Mesendoderm (in vitro differentiated cells): ENCODE measurements around the gene HIF3A.

Source experiments
- DNase-seq: peaks from one replicate; pipeline ENCODE4 v3.0.0; 2013
- H2AK5ac ChIP-seq: 2 replicates; pipeline ENCODE4 v1.6.1; 2013; ENCODE audit warnings: low read length, inconsistent platforms
- H2BK120ac ChIP-seq: 2 replicates; pipeline ENCODE4 v1.6.1; 2013; ENCODE audit warnings: low read depth, mild to moderate bottlenecking, low read length, moderate library complexity, mixed read lengths
- H2BK15ac ChIP-seq: replicated peaks from 2 replicates; pipeline ENCODE4 v1.6.1; 2013; ENCODE audit warnings: low read depth, mild to moderate bottlenecking, moderate library complexity
- H2BK5ac ChIP-seq: 2 replicates; pipeline ENCODE4 v1.6.1; 2013; ENCODE audit warnings: low read length, inconsistent platforms
- H3K18ac ChIP-seq: 2 replicates; pipeline ENCODE4 v1.6.1; 2013; ENCODE audit warnings: mild to moderate bottlenecking, low read length, mixed read lengths
- H3K23ac ChIP-seq: one replicate; pipeline ENCODE4 v1.6.1; 2013; ENCODE audit warnings: low read length
- H3K27ac ChIP-seq: 2 replicates; pipeline ENCODE4 v1.5.1; 2013; ENCODE audit warnings: low read depth, mild to moderate bottlenecking, inconsistent platforms, low read length, moderate library complexity
- H3K27me3 ChIP-seq: 2 replicates; pipeline ENCODE4 v1.6.1; 2013; ENCODE audit warnings: low read length, control low read depth, mild to moderate bottlenecking, inconsistent platforms; ENCODE audit not compliant: insufficient read depth, poor library complexity
- H3K36me3 ChIP-seq: 2 replicates; pipeline ENCODE4 v1.6.1; 2013; ENCODE audit warnings: low read length, inconsistent platforms; ENCODE audit not compliant: control insufficient read depth, insufficient read depth
- H3K4ac ChIP-seq: one replicate; pipeline ENCODE4 v1.6.1; 2013; ENCODE audit warnings: low read depth, mild to moderate bottlenecking, low read length, moderate library complexity
- H3K4me1 ChIP-seq: 2 replicates; pipeline ENCODE4 v1.6.1; 2013; ENCODE audit warnings: low read depth, low read length, inconsistent platforms; ENCODE audit not compliant: control insufficient read depth
- H3K4me2 ChIP-seq: 2 replicates; pipeline ENCODE4 v1.6.1; 2013; ENCODE audit warnings: low read length
- H3K4me3 ChIP-seq: 2 replicates; pipeline ENCODE4 v1.5.1; 2013; ENCODE audit warnings: mild to moderate bottlenecking, low read length
- H3K56ac ChIP-seq: one replicate; pipeline ENCODE4 v1.6.1; 2013; ENCODE audit warnings: low read length
- H3K79me1 ChIP-seq: 2 replicates; pipeline ENCODE4 v1.6.1; 2013; ENCODE audit warnings: low read length, inconsistent platforms
- H3K79me2 ChIP-seq: 2 replicates; pipeline ENCODE4 v1.6.1; 2013; ENCODE audit warnings: mild to moderate bottlenecking, low read length; ENCODE audit not compliant: control insufficient read depth, insufficient read depth
- H3K9ac ChIP-seq: 2 replicates; pipeline ENCODE4 v1.6.1; 2013; ENCODE audit warnings: low read length, inconsistent platforms
- H4K5ac ChIP-seq: one replicate; pipeline ENCODE4 v1.6.1; 2013; ENCODE audit warnings: low read length
- H4K8ac ChIP-seq: one replicate; pipeline ENCODE4 v1.6.1; 2013; ENCODE audit warnings: low read depth, mild to moderate bottlenecking, control low read depth, low read length, moderate library complexity
- WGBS: extraction: QIAGEN DNeasy Blood & Tissue Kit; methylation state at CpG from one replicate; pipeline ENCODE4 v1.1.7; 2013; ENCODE audit warnings: low lambda C conversion rate, missing lambda C conversion rate; ENCODE audit not compliant: insufficient coverage; ENCODE audit errors: extremely low coverage; 5-methylcytosine and 5-hydroxymethylcytosine counted together

Gene HIF3A

GRCh38 chr19:46337487-46337886, 40.6 kb downstream of the HIF3A start:
- no peak overlapping the region for H2BK5ac ChIP-seq
- no peaks in the 10 kb centered on the region for H3K36me3 ChIP-seq
- no peak overlapping the region for H2AK5ac ChIP-seq
- no peak overlapping the region for H3K18ac ChIP-seq
- H3K9ac ChIP-seq = no peak overlapping the region
- H4K8ac ChIP-seq = no peak overlapping the region
- no peak overlapping the region for H3K4ac ChIP-seq
- no peak overlapping the region for H3K56ac ChIP-seq
- H3K79me2 ChIP-seq = no peaks in the 10 kb centered on the region
- DNase-seq = no peak
- H3K4me2 ChIP-seq = no peak overlapping the region
- WGBS = no CpG with 5 or more reads among the region's 1 CpG
- no peak overlapping the region for H4K5ac ChIP-seq
- H3K27me3 ChIP-seq = no peaks in the 10 kb centered on the region
- H3K4me1 ChIP-seq = no peaks in the 10 kb centered on the region
- no peaks in the 10 kb centered on the region for H3K79me1 ChIP-seq
- H2BK15ac ChIP-seq = no peak overlapping the region
- no peak overlapping the region for H3K4me3 ChIP-seq
- H3K23ac ChIP-seq = no peak overlapping the region
- H2BK120ac ChIP-seq = no peak overlapping the region
- H3K27ac ChIP-seq = no peak overlapping the region

- H3K56ac ChIP-seq = no peak overlapping the region
- H3K27ac ChIP-seq = no peak overlapping the region
- no CpG with 5 or more reads among the region's 10 CpGs for WGBS
- H2BK15ac ChIP-seq = no peak overlapping the region
- H3K27me3 ChIP-seq = no peaks in the 10 kb centered on the region
- no peaks in the 10 kb centered on the region for H3K79me1 ChIP-seq
- no peak for DNase-seq
- no peaks in the 10 kb centered on the region for H3K4me1 ChIP-seq
- no peak overlapping the region for H3K9ac ChIP-seq
- H2AK5ac ChIP-seq = no peak overlapping the region
- no peak overlapping the region for H3K23ac ChIP-seq
- H3K36me3 ChIP-seq = no peaks in the 10 kb centered on the region
- no peak overlapping the region for H3K4ac ChIP-seq
- no peak overlapping the region for H3K18ac ChIP-seq
- H3K4me3 ChIP-seq = no peak overlapping the region
- no peak overlapping the region for H2BK120ac ChIP-seq
- H3K79me2 ChIP-seq = no peaks in the 10 kb centered on the region
- no peak overlapping the region for H4K5ac ChIP-seq
- no peak overlapping the region for H2BK5ac ChIP-seq
- H4K8ac ChIP-seq = no peak overlapping the region
- no peak overlapping the region for H3K4me2 ChIP-seq
Observed at GRCh38 chr19:46339446-46339845, 42.6 kb downstream of the HIF3A start.

DNA sequence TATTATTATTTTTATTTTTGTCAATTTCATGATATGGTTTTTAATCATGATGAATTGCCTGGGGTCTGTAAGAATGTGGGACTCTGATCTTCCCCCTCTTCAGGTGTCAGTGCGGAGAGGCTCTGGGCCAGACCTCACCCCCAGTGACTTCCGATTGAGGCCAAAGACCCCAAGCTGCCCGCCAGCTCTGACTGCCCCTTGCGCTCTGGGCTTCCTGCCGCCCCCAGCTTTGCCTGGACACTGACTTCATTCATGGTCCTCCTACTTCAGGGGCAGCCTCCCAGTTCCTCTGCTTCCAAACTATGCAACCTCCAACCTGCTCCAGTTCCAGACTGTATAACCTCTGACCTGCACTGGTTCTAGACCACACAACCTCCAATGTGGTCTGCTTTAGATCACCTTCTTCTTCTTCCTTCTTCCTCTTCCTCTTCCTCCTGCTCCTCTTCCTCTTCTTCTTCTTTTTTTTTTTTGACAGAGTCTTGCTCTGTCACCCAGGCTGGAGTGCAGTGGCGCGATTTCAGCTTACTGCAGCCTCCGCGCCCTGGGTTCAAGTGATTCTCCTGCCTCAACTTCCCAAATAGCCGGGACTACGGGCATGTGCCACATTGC, 43.3 kb downstream of the HIF3A start:
- Histone ChIP-seq H2BK5ac (no peak overlapping the region), H4K5ac (no peak overlapping the region), H3K4me3 (no peak overlapping the region), H3K18ac (no peak overlapping the region), H4K8ac (no peak overlapping the region), H3K36me3 (no peaks in the 10 kb centered on the region), H3K23ac (no peak overlapping the region), H3K9ac (no peak overlapping the region), H3K4me1 (no peaks in the 10 kb centered on the region), H3K27ac (no peak overlapping the region), H3K27me3 (no peaks in the 10 kb centered on the region), H2BK15ac (no peak overlapping the region), H3K56ac (no peak overlapping the region), H2AK5ac (no peak overlapping the region), H3K4ac (no peak overlapping the region), H3K4me2 (no peak overlapping the region), H3K79me2 (no peaks in the 10 kb centered on the region), H3K79me1 (no peaks in the 10 kb centered on the region), H2BK120ac (no peak overlapping the region)
- no CpG with 5 or more reads among the region's 11 CpGs for WGBS
- no peak for DNase-seq

DNA sequence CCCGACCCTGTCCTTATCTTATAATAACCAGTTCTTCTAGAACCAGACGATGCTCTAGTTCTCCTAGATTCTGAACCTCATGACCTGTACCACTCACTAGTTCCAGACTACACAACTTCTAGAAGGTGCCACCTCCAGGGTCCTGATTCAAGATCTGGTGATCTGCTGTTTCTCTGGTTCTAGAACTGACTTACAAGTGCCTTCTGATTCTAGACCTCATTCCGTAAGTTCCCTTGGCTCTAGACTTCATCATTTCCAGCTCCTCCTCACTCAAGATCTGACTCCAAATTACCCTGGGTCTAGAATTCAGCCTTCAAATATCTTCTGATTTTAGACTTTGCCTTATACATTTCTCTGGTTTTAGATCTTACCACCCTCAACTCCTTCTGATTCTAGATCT, 45.1 kb downstream of the HIF3A start:
- Histone ChIP-seq H2BK15ac (no peak overlapping the region), H3K23ac (no peak overlapping the region), H3K4ac (no peak overlapping the region), H3K79me2 (no peaks in the 10 kb centered on the region), H4K8ac (no peak overlapping the region), H3K4me1 (peaks cover 2% of the 10 kb centered on the region), H3K9ac (no peak overlapping the region), H3K18ac (no peak overlapping the region), H2BK5ac (no peak overlapping the region), H3K27ac (no peak overlapping the region), H3K79me1 (no peaks in the 10 kb centered on the region), H2AK5ac (no peak overlapping the region), H3K4me3 (no peak overlapping the region), H3K56ac (no peak overlapping the region), H4K5ac (no peak overlapping the region), H2BK120ac (no peak overlapping the region), H3K27me3 (no peaks in the 10 kb centered on the region), H3K36me3 (no peaks in the 10 kb centered on the region), H3K4me2 (no peak overlapping the region)
- no peak for DNase-seq
- no CpG with 5 or more reads among the region's 3 CpGs for WGBS

DNA sequence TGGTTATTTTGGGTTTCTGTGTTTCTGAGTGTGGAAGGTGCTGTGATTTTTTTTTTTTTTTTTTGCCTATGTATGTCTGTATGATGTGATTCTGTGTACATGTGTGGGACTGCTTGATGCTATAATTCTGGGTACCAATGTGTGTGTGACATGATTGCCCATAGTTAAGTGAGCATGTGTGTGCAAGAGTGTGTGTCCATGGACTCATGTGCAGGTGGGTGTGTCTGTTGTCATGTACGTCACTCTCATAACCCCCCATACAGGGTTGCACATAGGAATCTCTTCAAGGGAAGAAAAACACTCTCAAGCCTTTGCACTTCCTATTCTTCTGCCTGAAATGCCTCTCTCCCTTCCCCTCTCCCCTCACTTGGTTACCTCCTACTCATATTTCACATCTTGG, 47.5 kb downstream of the HIF3A start:
- no peak overlapping the region for H3K4me3 ChIP-seq
- H3K56ac ChIP-seq = no peak overlapping the region
- WGBS = no CpG with 5 or more reads among the region's 1 CpG
- H3K4ac ChIP-seq = no peak overlapping the region
- no peaks in the 10 kb centered on the region for H3K36me3 ChIP-seq
- no peak overlapping the region for H4K5ac ChIP-seq
- no peak overlapping the region for H3K27ac ChIP-seq
- H3K4me1 ChIP-seq = peaks cover 2% of the 10 kb centered on the region
- H3K9ac ChIP-seq = no peak overlapping the region
- no peak for DNase-seq
- no peak overlapping the region for H3K4me2 ChIP-seq
- no peak overlapping the region for H2BK5ac ChIP-seq
- no peak overlapping the region for H4K8ac ChIP-seq
- peaks cover 6% of the 10 kb centered on the region for H3K79me1 ChIP-seq
- no peak overlapping the region for H3K18ac ChIP-seq
- no peak overlapping the region for H2AK5ac ChIP-seq
- no peak overlapping the region for H2BK15ac ChIP-seq
- H3K23ac ChIP-seq = no peak overlapping the region
- H3K79me2 ChIP-seq = peaks cover 23% of the 10 kb centered on the region
- H3K27me3 ChIP-seq = no peaks in the 10 kb centered on the region
- H2BK120ac ChIP-seq = no peak overlapping the region

- Histone ChIP-seq H3K27ac (no peak overlapping the region), H3K9ac (no peak overlapping the region), H3K23ac (no peak overlapping the region), H3K4me3 (no peak overlapping the region), H4K5ac (no peak overlapping the region), H3K27me3 (no peaks in the 10 kb centered on the region), H3K4me1 (peaks cover 2% of the 10 kb centered on the region), H3K79me2 (peaks cover 31% of the 10 kb centered on the region), H2BK120ac (no peak overlapping the region), H3K56ac (no peak overlapping the region), H3K18ac (no peak overlapping the region), H3K4me2 (no peak overlapping the region), H3K36me3 (no peaks in the 10 kb centered on the region), H3K79me1 (peaks cover 8% of the 10 kb centered on the region), H2AK5ac (no peak overlapping the region), H3K4ac (no peak overlapping the region), H4K8ac (no peak overlapping the region), H2BK5ac (no peak overlapping the region), H2BK15ac (no peak overlapping the region)
- DNase-seq = no peak
- no CpG with 5 or more reads among the region's 5 CpGs for WGBS
Observed at GRCh38 chr19:46345157-46345556, 48.3 kb downstream of the HIF3A start.
